GM10847 (cell line): Measurements from ENCODE around the gene CNBD2.

Source experiments
- POLR2A ChIP-seq: IDR thresholded peaks from 2 replicates; pipeline ENCODE4 v1.6.1; 2011; ENCODE audit not compliant: insufficient read length; ENCODE audit errors: extremely low read depth

The CNBD2 gene

GRCh38 chr20:36004045-36004444 is 35.7 kb downstream of the CNBD2 start:
- TF ChIP-seq POLR2A, result no peak

GRCh38 chr20:36008461-36009035 is 40.2 kb downstream of the CNBD2 start:
- TF ChIP-seq POLR2A, result no peak

- TF ChIP-seq POLR2A, result no peak
Observed at GRCh38 chr20:36010076-36010475, 41.7 kb downstream of the CNBD2 start.

GRCh38 chr20:36010825-36011224 is 42.4 kb downstream of the CNBD2 start:
- no peak for TF ChIP-seq POLR2A

- TF ChIP-seq POLR2A, result no peak
Observed at GRCh38 chr20:36015806-36016403, 47.5 kb downstream of the CNBD2 start.

- no peak for TF ChIP-seq POLR2A
Observed at GRCh38 chr20:36017048-36017951, 48.9 kb downstream of the CNBD2 start.

- TF ChIP-seq POLR2A, result no peak
Observed at GRCh38 chr20:36018208-36018988, 50.0 kb downstream of the CNBD2 start.

GRCh38 chr20:36028106-36028808 is 59.9 kb downstream of the CNBD2 start:
- TF ChIP-seq POLR2A, result no peak

GRCh38 chr20:36030149-36030548 is 61.8 kb downstream of the CNBD2 start:
- no peak for TF ChIP-seq POLR2A

- TF ChIP-seq POLR2A, result no peak
Observed at GRCh38 chr20:36031806-36032205, 63.4 kb downstream of the CNBD2 start.

GRCh38 chr20:36034875-36035274 is 66.5 kb downstream of the CNBD2 start:
- no peak for TF ChIP-seq POLR2A

GRCh38 chr20:36035745-36036144 is 67.4 kb downstream of the CNBD2 start:
- TF ChIP-seq POLR2A, result no peak

GRCh38 chr20:36036688-36037087 is 68.3 kb downstream of the CNBD2 start:
- TF ChIP-seq POLR2A, result no peak

GRCh38 chr20:36040571-36040970 is 72.2 kb downstream of the CNBD2 start:
- no peak for TF ChIP-seq POLR2A

- TF ChIP-seq POLR2A, result no peak
Observed at GRCh38 chr20:36043441-36043840, 75.1 kb downstream of the CNBD2 start.
